Measurements from ENCODE around the gene PSMF1. TPM values are rescaled to one million over a fixed set of nuclear protein-coding genes. Genes with fewer than 3 reads are reported as not detected.

The PSMF1 gene
- total and polyA plus RNA-seq, 2 donors (not counting 3 experiments of a cell fraction or from before 2014, with no cell fraction given) = 142 to 354 TPM

GRCh38 chr20:1185790-1186334 lies 67.5 kb downstream of the PSMF1 start:
- no peaks in the 10 kb centered on the region for H3K4me1 ChIP-seq (ENCODE audit: control insufficient read depth, extremely low read depth, insufficient read depth, low read length)
- BruUV-seq (replicated peaks) = no TSS peak
- no peak overlapping the region for H3K9ac ChIP-seq (replicated peaks; ENCODE audit: extremely low read depth, insufficient read depth, low read length)
- peaks cover 14 to 31% of the 10 kb centered on the region in 2 experiments for H3K27me3 ChIP-seq (ENCODE audit: control insufficient read depth in 2 of 2, insufficient read depth in 2 of 2, low read length in 2 of 2)
- TF ChIP-seq CTCF (IDR thresholded peaks at IDR 0.05; ENCODE audit: extremely low read depth in 1 of 2, insufficient read depth in 1 of 2, low read depth in 1 of 2, low read length in 2 of 2) (peak; percentile 50 to 78), FOS (IDR thresholded peaks at IDR 0.05; ENCODE audit: borderline replicate concordance, insufficient read depth, low read length) (no peak)
- H3K4me2 ChIP-seq (ENCODE audit: insufficient read depth, low read length) = no peak overlapping the region
- H3K79me2 ChIP-seq (ENCODE audit: control insufficient read depth, insufficient read depth, low read length) = no peaks in the 10 kb centered on the region
- peak overlapping the region in 1 of 3 experiments; percentile 45 for H3K4me3 ChIP-seq (replicated peaks in 1 of 3; ENCODE audit: insufficient read depth in 1 of 3, low read depth in 1 of 3, low read length in 3 of 3)
- dilution Hi-C loops (cut with MboI; ENCODE audit: extremely low pct_ligation_motif_present, low sequenced_read_pairs) (no loop called here), intact Hi-C loops (cut with micrococcal nuclease) (loop anchor here (1.0 to 10.0 kb wide), 4 partner anchors 68 to 367 kb away; partner anchors contain the start of gene PSMF1)
- POLR2A ChIA-PET = no interaction called here
- H2AFZ ChIP-seq (ENCODE audit: low read depth, low read length) = no peak overlapping the region
- no peaks in the 10 kb centered on the region for H3K9me3 ChIP-seq (replicated peaks; ENCODE audit: control insufficient read depth, insufficient read depth, low read length)
- H3K9me1 ChIP-seq (replicated peaks; ENCODE audit: control insufficient read depth, extremely low read depth, insufficient read depth, low read length) = no peaks in the 10 kb centered on the region
- no peaks in the 10 kb centered on the region for H3K36me3 ChIP-seq (ENCODE audit: control insufficient read depth in 2 of 2, extremely low read depth in 1 of 2, insufficient read depth in 2 of 2, low read length in 2 of 2)
- no peak overlapping the region for H3K27ac ChIP-seq (ENCODE audit: insufficient read depth, low read depth, low read length)
- CTCF ChIA-PET = interaction anchor here (0.9 to 1.7 kb wide), 4 partner anchors 13 to 77 kb away, joined by 3 to 7 read pairs (median 5); no protein-coding TSS in a partner anchor
- FAIRE-seq = peak; percentile 78
- no peaks in the 10 kb centered on the region for H4K20me1 ChIP-seq (replicated peaks; ENCODE audit: control insufficient read depth, extremely low read depth, insufficient read depth, low read length)
- DNase-seq (ENCODE audit: low read depth, low spot score) = peak; percentile 48

- Histone ChIP-seq H3K4me1 (ENCODE audit: control insufficient read depth, extremely low read depth, insufficient read depth, low read length) (no peaks in the 10 kb centered on the region), H3K9me1 (replicated peaks; ENCODE audit: control insufficient read depth, extremely low read depth, insufficient read depth, low read length) (no peaks in the 10 kb centered on the region), H2AFZ (ENCODE audit: low read depth, low read length) (no peak overlapping the region), H3K27ac (ENCODE audit: insufficient read depth, low read depth, low read length) (no peak overlapping the region), H3K4me3 (replicated peaks in 1 of 3; ENCODE audit: insufficient read depth in 1 of 3, low read depth in 1 of 3, low read length in 3 of 3) (no peak overlapping the region), H3K9ac (replicated peaks; ENCODE audit: extremely low read depth, insufficient read depth, low read length) (no peak overlapping the region), H3K4me2 (ENCODE audit: insufficient read depth, low read length) (no peak overlapping the region), H4K20me1 (replicated peaks; ENCODE audit: control insufficient read depth, extremely low read depth, insufficient read depth, low read length) (no peaks in the 10 kb centered on the region), H3K9me3 (replicated peaks; ENCODE audit: control insufficient read depth, insufficient read depth, low read length) (no peaks in the 10 kb centered on the region), H3K36me3 (ENCODE audit: control insufficient read depth in 2 of 2, extremely low read depth in 1 of 2, insufficient read depth in 2 of 2, low read length in 2 of 2) (no peaks in the 10 kb centered on the region), H3K27me3 (ENCODE audit: control insufficient read depth in 2 of 2, insufficient read depth in 2 of 2, low read length in 2 of 2) (peaks cover 16 to 35% of the 10 kb centered on the region in 2 experiments), H3K79me2 (ENCODE audit: control insufficient read depth, insufficient read depth, low read length) (no peaks in the 10 kb centered on the region)
- FAIRE-seq (no peak), DNase-seq (ENCODE audit: low read depth, low spot score) (no peak)
- intact Hi-C loops (cut with micrococcal nuclease) (loop anchor here (10.0 kb wide), 1 partner anchor 232 kb away; no protein-coding TSS in a partner anchor), dilution Hi-C loops (cut with MboI; ENCODE audit: extremely low pct_ligation_motif_present, low sequenced_read_pairs) (no loop called here)
- POLR2A ChIA-PET = no interaction called here
- TF ChIP-seq FOS (IDR thresholded peaks at IDR 0.05; ENCODE audit: borderline replicate concordance, insufficient read depth, low read length) (no peak), CTCF (IDR thresholded peaks at IDR 0.05; ENCODE audit: extremely low read depth in 1 of 2, insufficient read depth in 1 of 2, low read depth in 1 of 2, low read length in 2 of 2) (no peak), POLR2AphosphoS5 (IDR thresholded peaks at IDR 0.05; ENCODE audit: insufficient read depth, low read depth, low read length) (no peak), MYC (IDR thresholded peaks at IDR 0.05; ENCODE audit: low read depth, low read length) (no peak), POLR2A (IDR thresholded peaks at IDR 0.05; ENCODE audit: low read depth, low read length) (no peak), JUN (IDR thresholded peaks at IDR 0.05; ENCODE audit: borderline replicate concordance, insufficient read depth, insufficient read length, low read depth) (no peak), GATA2 (IDR thresholded peaks at IDR 0.05; ENCODE audit: insufficient read depth, insufficient read length, low read depth, low read length) (no peak), MAX (IDR thresholded peaks at IDR 0.05; ENCODE audit: insufficient read depth, insufficient read length) (no peak), EZH2 (IDR thresholded peaks at IDR 0.05; ENCODE audit: borderline replicate concordance, low read depth, low read length, severe bottlenecking) (no peak)
- CTCF ChIA-PET = interaction anchor here (1.1 to 1.6 kb wide), 2 partner anchors 31 to 231 kb away, joined by 3 read pairs; no protein-coding TSS in a partner anchor
- no TSS peak for BruUV-seq (replicated peaks)
These were observed 68.1 kb downstream of the PSMF1 start for GRCh38 chr20:1186367-1186991.

Measured in endothelial cell of umbilical vein (primary cell).